Measurements from ENCODE around the gene SPACA6. TPM values are rescaled to one million over a fixed set of nuclear protein-coding genes. Genes with fewer than 3 reads are reported as not detected.

Gene SPACA6
- total and polyA plus RNA-seq, 2 of the 8 experiments (the other 6 are each of a cell fraction or from before 2014, with no cell fraction given): 7.1 to 7.5 TPM

DNA sequence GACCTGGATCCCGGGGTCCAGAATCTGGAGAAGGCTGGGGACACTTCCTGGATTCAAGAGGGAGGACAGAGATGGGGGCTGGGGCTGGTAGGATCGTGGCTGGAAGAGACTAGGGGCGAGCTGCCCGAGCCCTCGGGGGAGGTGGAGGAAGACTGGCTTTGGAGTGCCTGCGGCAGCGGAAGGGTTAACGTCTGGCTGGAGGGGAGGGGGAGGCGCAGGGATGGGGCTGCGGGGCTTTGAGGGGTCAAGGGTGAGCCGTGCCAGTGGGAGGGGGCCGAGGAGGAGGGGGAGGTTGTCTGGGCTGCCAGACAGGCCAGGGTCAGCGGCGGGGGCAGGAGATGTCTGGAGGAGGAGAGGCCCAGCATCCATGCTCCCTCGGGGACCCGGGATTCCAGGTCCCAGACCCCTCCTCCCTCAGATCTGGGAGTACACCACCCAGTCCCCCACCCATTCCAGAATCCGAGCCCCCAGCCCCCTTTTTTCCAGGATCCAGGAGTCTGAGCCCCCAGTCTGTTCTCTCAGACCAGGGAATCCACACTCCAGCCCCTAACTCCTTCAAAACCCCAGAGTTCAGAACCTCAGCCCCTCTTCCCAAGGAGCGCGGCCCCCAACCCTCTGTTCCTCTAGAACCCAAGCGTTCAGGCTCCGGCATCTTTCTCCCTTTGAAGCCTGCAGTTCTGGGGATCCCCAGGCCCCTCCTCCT lies 3.2 kb upstream of the SPACA6 start:
- Histone ChIP-seq H3K23me2 (ENCODE audit: low read depth, low read length) (peaks cover 23% of the 10 kb centered on the region), H2BK15ac (ENCODE audit: low read length) (no peak overlapping the region), H3K9ac (replicated peaks in 1 of 4; ENCODE audit: extremely low read depth in 1 of 4, low read depth in 3 of 4, low read length in 3 of 4) (peak overlapping the region in 2 of 4 experiments; percentile 13 to 42; a peak in 1 of 7 replicates), H3K27me3 (replicated peaks in 1 of 4; ENCODE audit: control insufficient read depth in 3 of 4, extremely low read depth in 1 of 4, insufficient read depth in 3 of 4, low read length in 3 of 4) (no peaks in the 10 kb centered on the region), H3K79me1 (ENCODE audit: low read depth, low read length) (peaks cover 11% of the 10 kb centered on the region), H3K18ac (ENCODE audit: extremely low read depth, low read length) (peak overlapping the region; percentile 87), H2BK120ac (replicated peaks; ENCODE audit: low read depth, low read length) (no peak overlapping the region), H3K4me2 (ENCODE audit: insufficient read depth in 1 of 2, low read depth in 2 of 2, low read length in 2 of 2) (peak overlapping the region; percentile 73 to 97), H3K27ac (ENCODE audit: low read depth, low read length) (no peak overlapping the region), H2AFZ (ENCODE audit: low read length) (no peak overlapping the region), H3K9me3 (ENCODE audit: insufficient read depth in 2 of 2, low read depth in 1 of 2, low read length in 1 of 2) (peaks cover 0 to 4% of the 10 kb centered on the region in 2 experiments; a peak in 2 of 4 replicates), H2BK20ac (ENCODE audit: low read length) (no peak overlapping the region), H3K4me1 (replicated peaks in 1 of 4; ENCODE audit: control insufficient read depth in 3 of 4, insufficient read depth in 4 of 4, low read length in 3 of 4) (peaks cover 0 to 18% (median 11%) of the 10 kb centered on the region in 4 experiments; a peak in 5 of 7 replicates), H4K5ac (ENCODE audit: insufficient read length, low read depth, low read length) (no peak overlapping the region), H3K23ac (ENCODE audit: insufficient read length) (no peak overlapping the region), H3K4me3 (ENCODE audit: extremely low read depth in 1 of 4, insufficient read depth in 2 of 4, low read depth in 3 of 4, low read length in 4 of 4) (peak overlapping the region; percentile 64 to 75 (median 66)), H3K56ac (replicated peaks; ENCODE audit: insufficient read length, low read depth, low read length) (no peak overlapping the region), H3K4ac (replicated peaks; ENCODE audit: insufficient read length, low read depth, low read length) (no peak overlapping the region), H2BK5ac (ENCODE audit: low read depth, low read length) (peak overlapping the region; percentile 91; the same call in 1 of the 2 replicates), H3K79me2 (ENCODE audit: control insufficient read depth in 1 of 2, insufficient read depth in 2 of 2, low read length in 2 of 2) (peaks cover 0 to 12% of the 10 kb centered on the region in 2 experiments; a peak in 2 of 4 replicates), H2BK12ac (ENCODE audit: low read depth, low read length) (no peak overlapping the region), H2AK5ac (ENCODE audit: low read depth, low read length) (no peak overlapping the region), H4K20me1 (replicated peaks in 1 of 2; ENCODE audit: control insufficient read depth in 1 of 2, insufficient read depth in 2 of 2, low read length in 2 of 2) (peaks cover 0 to 2% of the 10 kb centered on the region in 2 experiments), H3K14ac (ENCODE audit: insufficient read length) (no peak overlapping the region), H4K91ac (replicated peaks; ENCODE audit: insufficient read length, low read length) (no peak overlapping the region), H4K8ac (ENCODE audit: extremely low read depth, insufficient read depth, low read length) (0 out of 2 replicates have a peak overlapping the region, but pooled peaks have one; percentile 9), H3K36me3 (ENCODE audit: control insufficient read depth in 2 of 4, insufficient read depth in 4 of 4, low read length in 3 of 4) (no peaks in the 10 kb centered on the region)
- peak in 1 of 2 experiments; percentile 83 for DNase-seq (ENCODE audit: low read depth in 1 of 2, low spot score in 2 of 2)
- ChIA-PET CTCF (ENCODE audit: partially characterized antibody) (no interaction called here), POLR2A (ENCODE audit: partially characterized antibody) (interaction anchor here (1.6 to 4.2 kb wide), 3 partner anchors 8 to 17 kb away, joined by 3 to 28 read pairs (median 8); no protein-coding TSS in a partner anchor)
- FAIRE-seq: no peak
- no peak for TF ChIP-seq POU5F1 (IDR thresholded peaks at IDR 0.05; ENCODE audit: low read depth, low read length)
- TF ChIP-seq SIN3A (conservative IDR thresholded peaks at IDR 0.05 in 1 of 2, IDR thresholded peaks at IDR 0.05 in 1 of 2; ENCODE audit: low read depth in 1 of 2, low read length in 2 of 2): peak in 1 of 2 experiments; percentile 43; a peak in 2 of 4 replicates
- 0 out of 2 replicates have a peak, but pooled peaks have one; percentile 19 for TF ChIP-seq RBBP5 (IDR thresholded peaks at IDR 0.05; ENCODE audit: borderline replicate concordance, low read depth, low read length)
- TF ChIP-seq RXRA (IDR thresholded peaks at IDR 0.05; ENCODE audit: insufficient read depth, low read depth, low read length): peak; percentile 91; the same call in 1 of the 2 replicates
- no peak for TF ChIP-seq HDAC2 (IDR thresholded peaks at IDR 0.05; ENCODE audit: borderline replicate concordance in 1 of 2, low read depth in 2 of 2, low read length in 2 of 2)
- TF ChIP-seq EGR1 (IDR thresholded peaks at IDR 0.05; ENCODE audit: borderline replicate concordance, low read depth, low read length): 0 out of 2 replicates have a peak, but pooled peaks have one; percentile 20
- TF ChIP-seq KDM4A (IDR thresholded peaks at IDR 0.05; ENCODE audit: low read depth, low read length, severe bottlenecking): peak; percentile 69
- TF ChIP-seq SP4 (IDR thresholded peaks at IDR 0.05; ENCODE audit: low read length): no peak
- peak; percentile 56 for TF ChIP-seq CTBP2 (IDR thresholded peaks at IDR 0.05; ENCODE audit: borderline replicate concordance, insufficient read depth, insufficient read length, low read length)
- WGBS, 2 experiments (ENCODE audit: extremely low coverage in 1 of 2, insufficient coverage in 1 of 2, insufficient read length in 1 of 2, insufficient replicate concordance in 2 of 2, low coverage in 1 of 2, low lambda C conversion rate in 2 of 2, missing lambda C conversion rate in 1 of 2): 1% methylated on average over 8 of the region's 21 CpGs; no CpG with 5 or more reads in 1 of the 2 experiments
